BLaER1 treated with 17β-estradiol and CSF1 and Interleukin-3, amounts not matched to agents 10 nM and 100 nM (cell line): Measurements from ENCODE around the gene FUS.
"Not testable (repeated sequence)": the region's sequence is repeated elsewhere in the genome, so short reads cannot be mapped to it uniquely, and the experiment has no call there.

Experiments used
- H3K27ac ChIP-seq, 11 experiments: shearing (Covaris generic); formaldehyde crosslinking; 2 replicates each; pipeline ENCODE4 v1.8.1; 2022
- H3K27me3 ChIP-seq, 11 experiments: shearing (Covaris generic); formaldehyde crosslinking; 2 replicates each; pipeline ENCODE4 v1.8.1; 2022
- H3K36me3 ChIP-seq, 11 experiments: shearing (Covaris generic); formaldehyde crosslinking; 2 replicates each; pipeline ENCODE4 v1.8.1; 2022
- H3K4me1 ChIP-seq, 10 experiments: shearing (Covaris generic); formaldehyde crosslinking; 2 replicates each; pipeline ENCODE4 v1.8.1; 2022
- H3K4me2 ChIP-seq, 11 experiments: shearing (Covaris generic); formaldehyde crosslinking; 2 replicates each; pipeline ENCODE4 v1.8.1; 2022
- H3K4me3 ChIP-seq, 10 experiments: shearing (Covaris generic); formaldehyde crosslinking; 2 replicates each; pipeline ENCODE4 v1.8.1; 2022
- H3K9ac ChIP-seq, 11 experiments: shearing (Covaris generic); formaldehyde crosslinking; 2 replicates each; pipeline ENCODE4 v1.8.1; 2022
- H3K9me3 ChIP-seq, 11 experiments: shearing (Covaris generic); formaldehyde crosslinking; replicated peaks in 1 of 11; 2 replicates each; pipeline ENCODE4 v1.8.1; 2022
- H4K20me1 ChIP-seq, 11 experiments: shearing (Covaris generic); formaldehyde crosslinking; 2 replicates each; pipeline ENCODE4 v1.8.1; 2022
- Cebpa-rat ChIP-seq, 11 experiments: shearing (Covaris generic); IDR thresholded peaks; 2 replicates each; pipeline ENCODE4 v1.8.1; 2022

FUS gene

GRCh38 chr16:31149332-31149731, 30.6 kb upstream of the FUS start:
- peak overlapping the region in 6 of 10 experiments; percentile 1 to 42 (median 27); a peak in 10 of 20 replicates for H3K4me3 ChIP-seq
- peak overlapping the region; percentile 18 to 77 (median 57); a peak in 20 of 22 replicates for H3K27ac ChIP-seq
- peak overlapping the region in 10 of 11 experiments; percentile 12 to 75 (median 54); a peak in 13 of 22 replicates for H3K9ac ChIP-seq
- H3K36me3 ChIP-seq = no peaks in the 10 kb centered on the region
- H3K4me1 ChIP-seq = peaks cover 25 to 49% (median 33%) of the 10 kb centered on the region in 10 experiments
- TF ChIP-seq Cebpa-rat (IDR thresholded peaks at IDR 0.05) = no peak
- no peaks in the 10 kb centered on the region for H4K20me1 ChIP-seq
- H3K9me3 ChIP-seq = no peaks in the 10 kb centered on the region
- H3K27me3 ChIP-seq = no peaks in the 10 kb centered on the region
- peak overlapping the region; percentile 48 to 94 (median 72) for H3K4me2 ChIP-seq

GRCh38 chr16:31149894-31150890, 29.7 kb upstream of the FUS start, which contains the start of gene PRSS36:
Gene PRSS36 (minus strand): TSS chr16:31150066. CDS start chr16:31150035, 31 bp downstream.
- Histone ChIP-seq H3K9ac (peak within 1 kb of the TSS in 10 of 11 experiments; percentile 12 to 75 (median 54); a peak in 14 of 22 replicates), H3K9me3 (no peaks in the 10 kb centered on the region), H4K20me1 (no peaks in the 10 kb centered on the region), H3K27ac (peak within 1 kb of the TSS; percentile 18 to 77 (median 57); a peak in 20 of 22 replicates), H3K27me3 (no peaks in the 10 kb centered on the region), H3K36me3 (no peaks in the 10 kb centered on the region), H3K4me3 (peak within 1 kb of the TSS in 6 of 10 experiments; percentile 1 to 42 (median 27); a peak in 10 of 20 replicates), H3K4me1 (peaks cover 25 to 49% (median 33%) of the 10 kb centered on the region in 10 experiments), H3K4me2 (peak within 1 kb of the TSS; percentile 48 to 94 (median 72))
- TF ChIP-seq Cebpa-rat (IDR thresholded peaks at IDR 0.05) = no peak

- H3K27me3 ChIP-seq, H3K9me3 ChIP-seq, H3K4me3 ChIP-seq, H4K20me1 ChIP-seq, H3K36me3 ChIP-seq: not testable (repeated sequence)
- H3K4me2 ChIP-seq = peak overlapping the region; percentile 48 to 94 (median 72); a peak in 21 of 22 replicates
- H3K9ac ChIP-seq = peak overlapping the region in 1 of 11 experiments; percentile 28; a peak in 4 of 22 replicates
- H3K4me1 ChIP-seq = peaks cover 25 to 49% (median 33%) of the 10 kb centered on the region in 10 experiments
- peak overlapping the region in 4 of 11 experiments; percentile 15 to 77 (median 70); a peak in 5 of 22 replicates for H3K27ac ChIP-seq
Observed at GRCh38 chr16:31150976-31151375, 29.0 kb upstream of the FUS start.

GRCh38 chr16:31157136-31157535, 22.8 kb upstream of the FUS start:
- no peaks in the 10 kb centered on the region for H3K36me3 ChIP-seq
- no peaks in the 10 kb centered on the region for H3K9me3 ChIP-seq
- no peak overlapping the region for H3K27ac ChIP-seq
- H3K4me3 ChIP-seq = no peak overlapping the region
- H3K9ac ChIP-seq = 0 out of 22 replicates have a peak overlapping the region, but pooled peaks of 1 of the 11 experiments have one; percentile 2
- H3K4me2 ChIP-seq = peak overlapping the region in 9 of 11 experiments; percentile 3 to 83 (median 30); a peak in 13 of 22 replicates
- no peaks in the 10 kb centered on the region for H4K20me1 ChIP-seq
- H3K4me1 ChIP-seq = peaks cover 0 to 21% (median 13%) of the 10 kb centered on the region in 10 experiments; a peak in 14 of 20 replicates
- H3K27me3 ChIP-seq = no peaks in the 10 kb centered on the region
- no peak for TF ChIP-seq Cebpa-rat (IDR thresholded peaks at IDR 0.05)

- Histone ChIP-seq H3K27ac (no peak overlapping the region), H4K20me1 (no peaks in the 10 kb centered on the region), H3K9ac (no peak overlapping the region), H3K9me3 (no peaks in the 10 kb centered on the region), H3K27me3 (no peaks in the 10 kb centered on the region), H3K4me1 (no peaks in the 10 kb centered on the region), H3K4me3 (no peak overlapping the region), H3K4me2 (no peak overlapping the region), H3K36me3 (no peaks in the 10 kb centered on the region)
- TF ChIP-seq Cebpa-rat (IDR thresholded peaks at IDR 0.05) = no peak
Observed at GRCh38 chr16:31167315-31167714, 12.6 kb upstream of the FUS start.

- no peak overlapping the region for H3K4me2 ChIP-seq
- no peaks in the 10 kb centered on the region for H3K36me3 ChIP-seq
- H3K27ac ChIP-seq = no peak overlapping the region
- no peak for TF ChIP-seq Cebpa-rat (IDR thresholded peaks at IDR 0.05)
- H3K27me3 ChIP-seq = no peaks in the 10 kb centered on the region
- no peaks in the 10 kb centered on the region for H3K4me1 ChIP-seq
- H3K9ac ChIP-seq = no peak overlapping the region
- H3K4me3 ChIP-seq = no peak overlapping the region
- H3K9me3 ChIP-seq = no peaks in the 10 kb centered on the region
- no peaks in the 10 kb centered on the region for H4K20me1 ChIP-seq
Observed at GRCh38 chr16:31168848-31169247, 11.1 kb upstream of the FUS start.

- H3K36me3 ChIP-seq, H3K27me3 ChIP-seq, H3K27ac ChIP-seq, H4K20me1 ChIP-seq, H3K4me3 ChIP-seq, H3K4me2 ChIP-seq, H3K4me1 ChIP-seq, H3K9ac ChIP-seq, H3K9me3 ChIP-seq: not testable (repeated sequence)
Observed at GRCh38 chr16:31170048-31170447, 9.9 kb upstream of the FUS start.

GRCh38 chr16:31177136-31177535, 2.8 kb upstream of the FUS start:
- H3K4me1 ChIP-seq = peaks cover 30 to 43% (median 34%) of the 10 kb centered on the region in 10 experiments
- H3K36me3 ChIP-seq = peaks cover 8 to 15% (median 14%) of the 10 kb centered on the region in 11 experiments
- H3K9ac ChIP-seq = no peak overlapping the region
- no peak overlapping the region for H3K4me3 ChIP-seq
- peak overlapping the region; percentile 29 to 82 (median 61) for H3K4me2 ChIP-seq
- TF ChIP-seq Cebpa-rat (IDR thresholded peaks at IDR 0.05) = no peak
- no peak overlapping the region for H3K27ac ChIP-seq
- H3K9me3 ChIP-seq = no peaks in the 10 kb centered on the region
- H3K27me3 ChIP-seq = no peaks in the 10 kb centered on the region
- peaks cover 15 to 36% (median 22%) of the 10 kb centered on the region in 11 experiments for H4K20me1 ChIP-seq

- peaks cover 37 to 57% (median 43%) of the 10 kb centered on the region in 11 experiments for H4K20me1 ChIP-seq
- H3K4me2 ChIP-seq = peak overlapping the region; percentile 88 to 98 (median 95)
- H3K4me3 ChIP-seq = peak overlapping the region; percentile 71 to 97 (median 90)
- H3K4me1 ChIP-seq = peaks cover 52 to 62% (median 54%) of the 10 kb centered on the region in 10 experiments
- H3K9me3 ChIP-seq = no peaks in the 10 kb centered on the region
- H3K9ac ChIP-seq = peak overlapping the region; percentile 96 to 99 (median 98)
- H3K36me3 ChIP-seq = peaks cover 29 to 36% (median 35%) of the 10 kb centered on the region in 11 experiments
- no peaks in the 10 kb centered on the region for H3K27me3 ChIP-seq
- no peak for TF ChIP-seq Cebpa-rat (IDR thresholded peaks at IDR 0.05)
- peak overlapping the region; percentile 94 to 99 (median 98) for H3K27ac ChIP-seq
Observed at GRCh38 chr16:31179219-31179746, 656 bp upstream of the FUS start.
